ENCODE results near the gene EIF4E1B. TPM values are rescaled to one million over a fixed set of nuclear protein-coding genes. Genes with fewer than 3 reads are reported as not detected.

Gene EIF4E1B
- total RNA-seq, 4 donors from 2014 or later, result not detected

- no peaks in the 10 kb centered on the region for H3K9me3 ChIP-seq
- H3K36me3 ChIP-seq, result no peaks in the 10 kb centered on the region
- no peak for DNase-seq (ENCODE audit: low spot score in 2 of 2)
- H3K27ac ChIP-seq, result no peak overlapping the region
- peaks cover 0 to 20% (median 6%) of the 10 kb centered on the region in 4 donors for H3K4me1 ChIP-seq
- H3K27me3 ChIP-seq, result peaks cover 0 to 72% of the 10 kb centered on the region in 2 donors
- WGBS, 2 donors, result 76 to 80% methylated on average over 7 of the region's 7 CpGs
- no peak overlapping the region for H3K4me3 ChIP-seq
- TF ChIP-seq EP300 (IDR thresholded peaks at IDR 0.05) (no peak), CTCF (IDR thresholded peaks at IDR 0.05) (no peak), POLR2A (IDR thresholded peaks at IDR 0.05) (no peak)
These were observed 1.1 kb downstream of the EIF4E1B start for GRCh38 chr5:176631383-176632200.

GRCh38 chr5:176632745-176633144 is 2.3 kb downstream of the EIF4E1B start:
- 80 to 88% methylated on average over 2 of the region's 2 CpGs for WGBS, 2 donors
- Histone ChIP-seq H3K36me3 (no peaks in the 10 kb centered on the region), H3K4me3 (no peak overlapping the region), H3K27ac (no peak overlapping the region), H3K4me1 (peaks cover 0 to 20% (median 6%) of the 10 kb centered on the region in 4 donors), H3K27me3 (peaks cover 0 to 61% of the 10 kb centered on the region in 2 donors), H3K9me3 (no peaks in the 10 kb centered on the region)
- DNase-seq (ENCODE audit: low spot score in 2 of 2), result no peak
- TF ChIP-seq EP300 (IDR thresholded peaks at IDR 0.05) (no peak), POLR2A (IDR thresholded peaks at IDR 0.05) (no peak), CTCF (IDR thresholded peaks at IDR 0.05) (no peak)

- 10 to 11% methylated on average over 6 of the region's 6 CpGs for WGBS, 2 donors
These were observed 3.1 kb downstream of the EIF4E1B start for GRCh38 chr5:176633598-176633997.

GRCh38 chr5:176636426-176636825 is 6.0 kb downstream of the EIF4E1B start:
- TF ChIP-seq EP300 (IDR thresholded peaks at IDR 0.05) (no peak), POLR2A (IDR thresholded peaks at IDR 0.05) (no peak), CTCF (IDR thresholded peaks at IDR 0.05) (no peak)
- H3K36me3 ChIP-seq, result no peaks in the 10 kb centered on the region
- no peaks in the 10 kb centered on the region for H3K9me3 ChIP-seq
- H3K4me1 ChIP-seq, result no peaks in the 10 kb centered on the region
- H3K27ac ChIP-seq, result no peak overlapping the region
- peaks cover 0 to 25% of the 10 kb centered on the region in 2 donors for H3K27me3 ChIP-seq
- no peak overlapping the region for H3K4me3 ChIP-seq
- DNase-seq (ENCODE audit: low spot score in 2 of 2), result no peak
- WGBS, 2 donors, result 48 to 54% methylated on average over 9 of the region's 9 CpGs

More at GRCh38 chr5:176633598-176633997, 3.1 kb downstream of the EIF4E1B start:
- no peaks in the 10 kb centered on the region for H3K36me3 ChIP-seq
- TF ChIP-seq CTCF (IDR thresholded peaks at IDR 0.05) (no peak), EP300 (IDR thresholded peaks at IDR 0.05) (no peak), POLR2A (IDR thresholded peaks at IDR 0.05) (no peak)
- peaks cover 0 to 20% (median 6%) of the 10 kb centered on the region in 4 donors for H3K4me1 ChIP-seq
- H3K9me3 ChIP-seq, result no peaks in the 10 kb centered on the region
- H3K27me3 ChIP-seq, result peaks cover 0 to 52% of the 10 kb centered on the region in 2 donors
- no peak overlapping the region for H3K27ac ChIP-seq
- no peak overlapping the region for H3K4me3 ChIP-seq
- DNase-seq (ENCODE audit: low spot score in 2 of 2), result no peak

- no peaks in the 10 kb centered on the region for H3K36me3 ChIP-seq
- DNase-seq (ENCODE audit: low spot score in 2 of 2), result no peak
- no peaks in the 10 kb centered on the region for H3K4me1 ChIP-seq
- H3K4me3 ChIP-seq, result no peak overlapping the region
- no peak overlapping the region for H3K27ac ChIP-seq
- no peaks in the 10 kb centered on the region for H3K9me3 ChIP-seq
- 43 to 48% methylated on average over 4 of the region's 4 CpGs for whole genome bisulfite sequencing, 2 donors
- peaks cover 0 to 14% of the 10 kb centered on the region in 2 donors for H3K27me3 ChIP-seq
- TF ChIP-seq CTCF (IDR thresholded peaks at IDR 0.05), result no peak
- TF ChIP-seq EP300 (IDR thresholded peaks at IDR 0.05), result no peak
- no peak for TF ChIP-seq POLR2A (IDR thresholded peaks at IDR 0.05)
These were observed 7.1 kb downstream of the EIF4E1B start for GRCh38 chr5:176637556-176637955.

All from tibial nerve (tissue), 4 donors.